ENCODE data around the gene VOPP1.

Gene VOPP1

GRCh38 chr7:55468495-55468894 lies 103.8 kb downstream of the VOPP1 start:
- DNase-seq (ENCODE audit: low read depth): no peak

- no peak for DNase-seq (ENCODE audit: low read depth)
Measured at GRCh38 chr7:55467047-55467593, 105.2 kb downstream of the VOPP1 start.

- no peak for DNase-seq (ENCODE audit: low read depth)
Measured at GRCh38 chr7:55465691-55466090, 106.6 kb downstream of the VOPP1 start.

- peak; percentile 30 for DNase-seq (ENCODE audit: low read depth)
Measured at GRCh38 chr7:55464422-55464821, 107.9 kb downstream of the VOPP1 start.

- no peak for DNase-seq (ENCODE audit: low read depth)
Measured at GRCh38 chr7:55463686-55464262, 108.5 kb downstream of the VOPP1 start.

- no peak for DNase-seq (ENCODE audit: low read depth)
Measured at GRCh38 chr7:55458351-55458750, 114.0 kb downstream of the VOPP1 start.

GRCh38 chr7:55457801-55458200 lies 114.5 kb downstream of the VOPP1 start:
- no peak for DNase-seq (ENCODE audit: low read depth)

GRCh38 chr7:55452971-55453370 lies 119.3 kb downstream of the VOPP1 start:
- no peak for DNase-seq (ENCODE audit: low read depth)

GRCh38 chr7:55449992-55450535 lies 122.2 kb downstream of the VOPP1 start:
- DNase-seq (ENCODE audit: low read depth): no peak

GRCh38 chr7:55449205-55449991 lies 122.9 kb downstream of the VOPP1 start:
- no peak for DNase-seq (ENCODE audit: low read depth)

- DNase-seq (ENCODE audit: low read depth): no peak
Measured at GRCh38 chr7:55448526-55448925, 123.8 kb downstream of the VOPP1 start.

- DNase-seq (ENCODE audit: low read depth): no peak
Measured at GRCh38 chr7:55444786-55445185, 127.5 kb downstream of the VOPP1 start.

GRCh38 chr7:55441774-55442522 lies 130.4 kb downstream of the VOPP1 start:
- DNase-seq (ENCODE audit: low read depth): peak; percentile 68

GRCh38 chr7:55441002-55441401 lies 131.3 kb downstream of the VOPP1 start:
- DNase-seq (ENCODE audit: low read depth): no peak

- no peak for DNase-seq (ENCODE audit: low read depth)
Measured at GRCh38 chr7:55440040-55440690, 132.1 kb downstream of the VOPP1 start.

GRCh38 chr7:55439627-55440026 lies 132.7 kb downstream of the VOPP1 start:
- no peak for DNase-seq (ENCODE audit: low read depth)

- DNase-seq (ENCODE audit: low read depth): no peak
Measured at GRCh38 chr7:55438757-55439525, 133.4 kb downstream of the VOPP1 start.

- DNase-seq (ENCODE audit: low read depth): no peak
Measured at GRCh38 chr7:55438085-55438756, 134.1 kb downstream of the VOPP1 start.

GRCh38 chr7:55437375-55437774 lies 134.9 kb downstream of the VOPP1 start:
- DNase-seq (ENCODE audit: low read depth): no peak

- no peak for DNase-seq (ENCODE audit: low read depth)
Measured at GRCh38 chr7:55436457-55436856, 135.8 kb downstream of the VOPP1 start.

GRCh38 chr7:55435466-55435865 lies 136.8 kb downstream of the VOPP1 start:
- no peak for DNase-seq (ENCODE audit: low read depth)
